H1 (cell line): Measurements from ENCODE around the gene STXBP6. TPM values are rescaled to one million over a fixed set of nuclear protein-coding genes. Genes with fewer than 3 reads are reported as not detected.

Experiments used
- BACH1 ChIP-seq: IDR thresholded peaks from 2 replicates; pipeline ENCODE4 v1.6.1; 2012; ENCODE audit warnings: low read length, improper control_type of control experiment
- CEBPB ChIP-seq: IDR thresholded peaks from 2 replicates; pipeline ENCODE4 v1.6.1; 2012; ENCODE audit warnings: low read depth, low read length
- CTBP2 ChIP-seq: IDR thresholded peaks from 2 replicates; pipeline ENCODE4 v1.7.0; 2011; ENCODE audit warnings: borderline replicate concordance, mild to moderate bottlenecking, moderate library complexity, mixed read lengths, low read length; ENCODE audit not compliant: insufficient read depth, insufficient read length
- EGR1 ChIP-seq: IDR thresholded peaks from 2 replicates; pipeline ENCODE4 v1.6.1; 2011; ENCODE audit warnings: low read depth, low read length, borderline replicate concordance
- NANOG ChIP-seq: IDR thresholded peaks from 2 replicates; pipeline ENCODE4 v1.6.1; 2011; ENCODE audit warnings: low read length, low read depth, mild to moderate bottlenecking, inconsistent platforms; ENCODE audit not compliant: insufficient read depth, poor library complexity, severe bottlenecking
- RFX5 ChIP-seq: IDR thresholded peaks from 2 replicates; pipeline ENCODE4 v1.6.1; 2011; ENCODE audit warnings: low read depth, low read length, improper control_type of control experiment, borderline replicate concordance
- RNF2 ChIP-seq: fragments of 200-900, 300-1000 bp; sonication (generic); IDR thresholded peaks from 2 replicates; pipeline ENCODE4 v1.7.1; 2016; ENCODE audit warnings: borderline replicate concordance, low read depth, mild to moderate bottlenecking, antibody characterized with exemption, low read length; ENCODE audit not compliant: poor library complexity, severe bottlenecking; ENCODE audit errors: missing control alignments
- TCF12 ChIP-seq: IDR thresholded peaks from 2 replicates; pipeline ENCODE4 v1.6.1; 2011; ENCODE audit warnings: low read depth, mild to moderate bottlenecking, low read length
- polyA plus RNA-seq, 7 experiments: library from polyadenylated mRNA; depleted of rRNA in 3 of 7; stranded (reverse) in 5 of 7; unstranded in 2 of 7; fragments of >200 nt in 5 of 7; fragments of 200-250 nt in 2 of 7; gene quantifications; 1 replicate in 5 of 7; 2 replicates in 1 of 7; 4 replicates in 1 of 7; pipeline versions ENCODE4 v1.2.1 to v1.2.3, GENCODE V29; 2011 to 2013; ENCODE audit warnings: missing spikeins in 2 of 7, mixed read lengths in 2 of 7
- total RNA-seq: library from RNA; stranded (reverse); fragmentation: NEBNext Ultra II Directional; extraction: Animal tissue kit (Norgen Biotek cat#: 25700); gene quantifications from 2 replicates; pipeline ENCODE4 v1.2.1, GENCODE V29; 2021
- TF ChIP-seq, protein P1 (sequence below): IDR thresholded peaks from 2 replicates; pipeline ENCODE4 v1.6.1; 2012; ENCODE audit warnings: inconsistent platforms

The STXBP6 gene
- total and polyA plus RNA-seq, 2 of the 8 experiments (the other 6 are each of a cell fraction or from before 2014, with no cell fraction given), result 9.4 to 18.1 TPM

- TF ChIP-seq NANOG (no peak), CTBP2 (no peak), RNF2 (no peak), CEBPB (no peak), BACH1 (no peak), RFX5 (no peak), TCF12 (no peak), EGR1 (no peak)
- TF ChIP-seq, protein P1, sequence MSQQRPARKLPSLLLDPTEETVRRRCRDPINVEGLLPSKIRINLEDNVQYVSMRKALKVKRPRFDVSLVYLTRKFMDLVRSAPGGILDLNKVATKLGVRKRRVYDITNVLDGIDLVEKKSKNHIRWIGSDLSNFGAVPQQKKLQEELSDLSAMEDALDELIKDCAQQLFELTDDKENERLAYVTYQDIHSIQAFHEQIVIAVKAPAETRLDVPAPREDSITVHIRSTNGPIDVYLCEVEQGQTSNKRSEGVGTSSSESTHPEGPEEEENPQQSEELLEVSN, result no peak
Observed at GRCh38 chr14:25034803-25035681, 14.9 kb downstream of the STXBP6 start (continued).
